Measurements from ENCODE around the gene ADRA2B.

- TF ChIP-seq CTCF (conservative IDR thresholded peaks at IDR 0.05; ENCODE audit: low read depth, low read length) (no peak), EZH2 (IDR thresholded peaks at IDR 0.05; ENCODE audit: borderline replicate concordance, low read depth, low read length, poor library complexity, severe bottlenecking) (no peak)
Measured at GRCh38 chr2:96097441-96097840, 18.9 kb downstream of the ADRA2B start.
